Measurements from ENCODE around the gene PSMC5.

The PSMC5 gene

DNA sequence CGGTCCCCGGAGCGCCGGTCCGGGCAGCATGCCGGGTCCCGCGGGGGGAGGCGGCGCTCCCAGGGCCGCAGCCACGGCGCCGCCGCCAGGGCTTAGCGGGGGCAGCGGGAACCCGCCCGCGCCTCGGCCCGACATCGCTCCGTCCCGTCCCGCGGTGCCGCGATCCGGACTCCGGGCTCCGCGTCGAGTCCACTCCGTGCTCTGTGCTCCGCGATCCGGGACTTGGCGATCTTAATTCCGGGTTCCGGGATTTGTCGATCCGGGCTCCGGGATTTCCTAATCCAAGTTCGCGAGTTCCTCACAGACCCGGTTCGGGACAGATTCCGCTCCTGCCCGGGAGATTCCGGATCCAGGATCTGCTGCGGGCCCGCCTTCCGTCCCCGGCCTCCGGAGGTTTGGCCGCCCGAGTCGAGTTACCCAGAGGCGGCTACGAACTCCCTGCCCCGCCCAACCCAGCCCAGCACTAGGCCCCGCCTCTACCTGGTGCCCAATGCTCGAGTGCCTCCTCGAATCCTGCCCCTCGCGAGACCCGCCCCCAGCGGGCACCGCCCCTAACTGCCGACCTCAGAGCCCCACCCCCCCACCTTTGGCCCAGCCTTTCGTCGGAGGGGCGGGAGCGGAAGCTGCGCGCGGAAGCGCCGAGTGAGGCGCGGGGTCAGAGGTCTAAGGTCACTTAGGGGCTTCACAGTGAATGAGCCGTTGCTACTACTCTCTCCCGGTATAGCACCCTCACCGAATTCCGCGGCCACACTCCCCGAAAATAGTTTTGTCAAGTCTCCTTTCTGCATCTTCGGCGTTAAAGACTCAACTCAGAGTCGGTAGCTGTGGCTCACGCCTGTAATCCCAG, 15.5 kb downstream of the PSMC5 start, which contains the start of gene SMARCD2:
SMARCD2 (minus strand) TSS at position 146 of the 847 bp plus-strand sequence; CDS start at position 135, 11 bp downstream.
- H3K4me3 ChIP-seq (ENCODE audit: low read length) = peak within 1 kb of the TSS; percentile 85
- TF ChIP-seq, protein P1, sequence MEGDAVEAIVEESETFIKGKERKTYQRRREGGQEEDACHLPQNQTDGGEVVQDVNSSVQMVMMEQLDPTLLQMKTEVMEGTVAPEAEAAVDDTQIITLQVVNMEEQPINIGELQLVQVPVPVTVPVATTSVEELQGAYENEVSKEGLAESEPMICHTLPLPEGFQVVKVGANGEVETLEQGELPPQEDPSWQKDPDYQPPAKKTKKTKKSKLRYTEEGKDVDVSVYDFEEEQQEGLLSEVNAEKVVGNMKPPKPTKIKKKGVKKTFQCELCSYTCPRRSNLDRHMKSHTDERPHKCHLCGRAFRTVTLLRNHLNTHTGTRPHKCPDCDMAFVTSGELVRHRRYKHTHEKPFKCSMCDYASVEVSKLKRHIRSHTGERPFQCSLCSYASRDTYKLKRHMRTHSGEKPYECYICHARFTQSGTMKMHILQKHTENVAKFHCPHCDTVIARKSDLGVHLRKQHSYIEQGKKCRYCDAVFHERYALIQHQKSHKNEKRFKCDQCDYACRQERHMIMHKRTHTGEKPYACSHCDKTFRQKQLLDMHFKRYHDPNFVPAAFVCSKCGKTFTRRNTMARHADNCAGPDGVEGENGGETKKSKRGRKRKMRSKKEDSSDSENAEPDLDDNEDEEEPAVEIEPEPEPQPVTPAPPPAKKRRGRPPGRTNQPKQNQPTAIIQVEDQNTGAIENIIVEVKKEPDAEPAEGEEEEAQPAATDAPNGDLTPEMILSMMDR (conservative IDR thresholded peaks at IDR 0.05; ENCODE audit: low read length) = no peak
- DNase-seq (ENCODE audit: low read depth) = peak; percentile 99

DNA sequence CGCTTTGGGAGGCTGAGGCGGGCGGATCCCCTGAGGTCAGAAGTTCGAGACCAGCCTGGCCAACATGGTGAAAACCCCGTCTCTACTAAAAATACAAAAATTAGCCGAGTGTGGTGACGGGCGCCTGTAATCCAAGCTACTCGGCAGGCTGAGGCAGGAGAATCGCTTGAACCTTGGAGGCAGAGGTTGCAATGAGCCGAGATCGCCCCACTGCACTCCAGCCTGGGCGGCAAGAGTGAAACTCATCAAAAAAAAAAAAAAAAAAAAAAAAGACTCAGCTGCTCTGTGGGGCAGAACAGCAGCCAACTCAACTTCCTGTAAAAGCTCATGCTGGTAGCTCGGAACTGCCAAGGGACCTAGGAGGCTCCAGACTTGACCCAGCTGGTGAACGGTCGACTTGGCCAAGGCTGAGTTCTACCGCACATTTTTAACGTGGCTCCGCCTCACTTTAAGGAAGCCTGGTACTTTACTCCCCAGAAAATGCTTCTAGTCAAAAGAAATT, 16.2 kb downstream of the PSMC5 start:
- peak; percentile 92 for DNase-seq (ENCODE audit: low read depth)
- H3K4me3 ChIP-seq (ENCODE audit: low read length) = peak overlapping the region; percentile 69

DNA sequence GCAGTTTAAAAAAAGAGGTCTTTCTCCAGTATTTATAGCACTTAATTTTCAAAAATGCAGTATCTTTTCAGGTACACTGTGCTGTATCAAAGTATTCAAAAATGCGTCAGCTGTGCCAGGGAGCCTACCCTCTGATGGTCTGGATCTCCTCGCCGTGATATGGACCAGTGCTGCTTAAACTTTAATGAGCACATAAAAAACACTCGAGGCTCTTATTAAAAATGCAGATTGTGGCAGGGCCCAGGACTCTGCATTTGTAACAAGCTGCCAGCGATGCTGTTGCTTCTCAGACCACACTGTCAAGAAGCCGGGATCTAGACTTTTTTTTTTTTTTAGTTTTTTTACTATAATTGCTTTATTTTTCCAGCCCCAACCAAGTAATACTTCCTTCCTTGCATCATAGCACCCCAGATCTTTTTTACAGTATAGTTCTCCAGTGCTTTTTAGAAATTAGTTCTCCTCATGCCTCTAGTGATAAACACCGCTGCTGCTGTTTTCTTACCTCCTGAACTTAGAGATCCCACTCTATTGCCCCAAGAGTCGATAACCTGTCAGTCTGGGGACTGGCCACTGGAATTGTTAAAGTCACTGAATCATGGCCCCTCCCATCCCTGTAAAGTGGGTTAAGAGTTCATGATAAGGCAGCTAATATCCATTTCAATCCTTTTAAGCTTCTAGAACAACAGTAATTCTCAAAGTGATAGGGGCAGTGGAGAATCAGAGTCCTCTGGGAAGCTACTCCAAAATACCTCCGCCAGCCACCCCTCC, 16.9 kb downstream of the PSMC5 start:
- no peak for DNase-seq (ENCODE audit: low read depth)
- TF ChIP-seq, protein P1 (conservative IDR thresholded peaks at IDR 0.05; ENCODE audit: low read length) = no peak
- peak overlapping the region; percentile 69 for H3K4me3 ChIP-seq (ENCODE audit: low read length)

DNA sequence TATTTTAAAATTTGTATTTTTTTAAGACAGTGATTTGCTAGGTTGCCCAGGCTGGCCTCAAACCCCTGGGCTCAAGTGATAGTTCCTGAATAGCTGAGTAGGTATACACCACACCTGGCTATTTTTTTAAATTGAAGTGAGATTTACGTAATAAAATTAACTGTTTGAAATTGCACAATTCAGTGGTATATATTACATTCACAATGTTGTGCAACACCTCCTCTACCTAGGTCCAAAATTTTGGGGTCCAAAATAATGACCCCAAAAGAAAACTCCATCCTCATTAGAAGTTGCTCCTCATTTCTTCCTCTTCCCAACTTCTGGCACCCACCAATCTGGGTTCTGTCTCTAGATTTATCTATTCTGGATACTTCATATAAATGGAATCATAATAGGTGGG, 18.3 kb downstream of the PSMC5 start:
- TF ChIP-seq, protein P1 (conservative IDR thresholded peaks at IDR 0.05; ENCODE audit: low read length) = no peak
- no peak for DNase-seq (ENCODE audit: low read depth)
- H3K4me3 ChIP-seq (ENCODE audit: low read length) = no peak overlapping the region

DNA sequence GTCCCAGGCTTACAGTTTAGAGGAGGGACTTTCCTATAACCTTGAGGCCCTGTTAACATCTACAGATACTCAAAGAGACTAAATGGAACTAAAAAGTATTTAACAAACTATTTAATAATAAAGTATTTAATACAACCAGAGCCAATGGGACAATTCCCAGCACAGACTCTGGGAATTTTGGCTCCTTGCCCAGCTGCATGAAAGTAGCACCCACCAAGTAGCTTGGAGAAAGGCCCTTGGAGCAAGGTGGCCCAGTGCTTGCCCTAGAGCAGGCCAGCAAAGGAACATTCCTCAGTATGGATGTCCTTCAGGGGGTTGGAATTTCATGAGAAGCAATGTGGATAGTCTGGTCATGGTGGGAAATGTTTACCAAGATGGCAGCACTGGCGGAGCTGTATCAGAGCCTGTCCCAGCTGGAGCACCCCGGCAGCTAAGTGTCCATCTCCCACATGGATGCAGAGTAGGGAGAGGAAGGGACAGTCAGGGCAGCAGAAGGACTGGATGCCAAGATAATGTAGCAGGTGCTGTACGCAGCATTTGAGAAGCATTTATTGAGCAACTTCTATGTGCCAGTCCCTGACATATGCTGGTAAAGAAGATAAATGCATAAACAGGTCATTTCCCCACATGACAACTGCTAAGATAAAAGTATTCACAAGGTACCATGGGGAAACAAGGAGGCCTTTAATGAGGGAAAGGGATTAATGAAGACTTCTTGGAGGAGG, 20.5 kb downstream of the PSMC5 start:
- DNase-seq (ENCODE audit: low read depth) = no peak
- TF ChIP-seq, protein P1 (conservative IDR thresholded peaks at IDR 0.05; ENCODE audit: low read length) = no peak
- H3K4me3 ChIP-seq (ENCODE audit: low read length) = no peak overlapping the region

DNA sequence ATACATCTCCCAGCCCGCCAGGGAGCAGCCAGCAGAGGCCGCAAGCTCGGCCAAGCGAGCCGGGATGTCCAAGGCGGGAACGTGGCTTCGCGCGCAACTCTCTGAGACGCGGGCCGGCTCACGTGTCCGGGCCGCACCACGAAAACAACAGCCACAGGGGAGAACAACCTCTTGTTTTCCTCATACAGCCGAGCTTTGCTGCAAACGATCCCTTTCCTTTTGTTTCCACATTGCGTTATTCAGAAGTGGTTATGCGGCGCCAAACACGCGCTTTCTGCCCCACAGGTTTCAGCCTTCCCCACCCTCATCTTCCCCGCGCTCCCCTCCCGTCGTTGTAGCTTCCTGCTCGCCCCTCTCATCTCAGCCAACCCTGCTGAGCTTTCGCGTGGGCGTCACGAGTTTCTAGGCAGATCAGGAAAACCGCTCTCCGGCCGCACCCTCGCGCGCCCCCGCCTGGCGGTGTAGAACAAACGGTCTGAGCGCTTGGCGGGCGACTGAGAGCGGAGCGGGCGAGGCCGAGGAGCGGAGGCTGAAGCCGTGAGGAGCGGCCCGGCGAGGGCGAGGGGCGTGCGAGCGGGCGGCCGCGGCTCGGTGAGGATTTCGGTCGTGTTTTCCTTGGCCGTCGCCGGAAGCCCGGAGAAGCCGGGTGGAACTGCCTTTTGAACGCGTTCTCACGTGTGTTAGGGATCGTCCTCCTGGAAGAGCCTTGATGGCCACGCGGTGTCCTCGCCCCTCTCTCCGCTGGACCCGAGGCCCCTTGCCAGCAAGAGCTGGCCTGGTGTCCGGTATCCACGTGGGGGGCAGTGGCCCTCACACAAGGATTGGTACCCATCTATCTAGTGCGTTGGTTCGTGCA, 21.8 kb downstream of the PSMC5 start:
- peak; percentile 89 for DNase-seq (ENCODE audit: low read depth)
- peak overlapping the region; percentile 54 for H3K4me3 ChIP-seq (ENCODE audit: low read length)
- TF ChIP-seq, protein P1 (conservative IDR thresholded peaks at IDR 0.05; ENCODE audit: low read length) = peak; percentile 48

Measured in AG10803 (cell line).